DND-41 (cell line): Measurements from ENCODE around the gene PRODH2.

Experiments used
- ATAC-seq: fragments of 200-7000 bp; cut with Tn5 transposase; 3 replicates; pipeline ENCODE4 v1.9.1; 2021; ENCODE audit warnings: low read depth; ENCODE audit not compliant: insufficient read depth
- DNase-seq: peaks from one replicate; pipeline ENCODE4 v3.0.0-alpha.2; 2020
- H2AFZ ChIP-seq: 2 replicates; pipeline ENCODE4 v1.6.0; 2012; ENCODE audit warnings: low read depth, low read length
- H3K27ac ChIP-seq: 2 replicates; pipeline ENCODE4 v1.5.1; 2012; ENCODE audit warnings: low read length, inconsistent platforms
- H3K27me3 ChIP-seq: fragments of 200-600 bp; sonication (generic); 2 replicates; pipeline ENCODE4 v1.6.0; 2012; ENCODE audit warnings: low read length, mild to moderate bottlenecking, inconsistent platforms; ENCODE audit not compliant: insufficient read depth, poor library complexity
- H3K36me3 ChIP-seq: 2 replicates; pipeline ENCODE4 v1.5.1; 2012; ENCODE audit warnings: low read length, inconsistent platforms; ENCODE audit not compliant: insufficient read depth
- H3K4me1 ChIP-seq: 2 replicates; pipeline ENCODE4 v1.5.1; 2012; ENCODE audit warnings: mild to moderate bottlenecking, low read length; ENCODE audit not compliant: insufficient read depth
- H3K4me2 ChIP-seq: 2 replicates; pipeline ENCODE4 v1.6.0; 2012; ENCODE audit warnings: mild to moderate bottlenecking, moderate library complexity, low read length, inconsistent platforms; ENCODE audit not compliant: insufficient read depth
- H3K4me3 ChIP-seq, 2 experiments: fragments of 200-600 bp in 1 of 2; shearing (Covaris generic) in 1 of 2; 2 replicates each; pipeline ENCODE4 v1.5.1; 2012 to 2016; ENCODE audit warnings: inconsistent platforms in 2 of 2, low read length in 2 of 2, mild to moderate bottlenecking in 2 of 2, low read depth in 1 of 2, moderate library complexity in 1 of 2
- H3K79me2 ChIP-seq: 2 replicates; pipeline ENCODE4 v1.6.0; 2012; ENCODE audit warnings: low read length, inconsistent platforms; ENCODE audit not compliant: insufficient read depth
- H3K9ac ChIP-seq: 2 replicates; pipeline ENCODE4 v1.6.0; 2012; ENCODE audit warnings: low read depth, mild to moderate bottlenecking, inconsistent platforms, low read length, moderate library complexity
- H3K9me3 ChIP-seq: 2 replicates; pipeline ENCODE4 v1.5.1; 2012; ENCODE audit warnings: low read length, moderate library complexity, mild to moderate bottlenecking, inconsistent platforms; ENCODE audit not compliant: insufficient read depth, severe bottlenecking
- H4K20me1 ChIP-seq: 2 replicates; pipeline ENCODE4 v1.6.0; 2012; ENCODE audit warnings: low read length; ENCODE audit not compliant: insufficient read depth
- EZH2 ChIP-seq: IDR thresholded peaks from 3 replicates; pipeline ENCODE4 v1.6.1; 2012; ENCODE audit warnings: borderline replicate concordance, low read depth, mild to moderate bottlenecking, moderate library complexity, low read length, inconsistent platforms; ENCODE audit not compliant: severe bottlenecking
- TF ChIP-seq, protein P1 (sequence below): IDR thresholded peaks from 2 replicates; pipeline ENCODE4 v1.5.1; 2012; ENCODE audit warnings: borderline replicate concordance, low read length, moderate library complexity, mild to moderate bottlenecking; ENCODE audit not compliant: poor library complexity, severe bottlenecking; ENCODE audit errors: extremely low read depth

PRODH2 gene

DNA sequence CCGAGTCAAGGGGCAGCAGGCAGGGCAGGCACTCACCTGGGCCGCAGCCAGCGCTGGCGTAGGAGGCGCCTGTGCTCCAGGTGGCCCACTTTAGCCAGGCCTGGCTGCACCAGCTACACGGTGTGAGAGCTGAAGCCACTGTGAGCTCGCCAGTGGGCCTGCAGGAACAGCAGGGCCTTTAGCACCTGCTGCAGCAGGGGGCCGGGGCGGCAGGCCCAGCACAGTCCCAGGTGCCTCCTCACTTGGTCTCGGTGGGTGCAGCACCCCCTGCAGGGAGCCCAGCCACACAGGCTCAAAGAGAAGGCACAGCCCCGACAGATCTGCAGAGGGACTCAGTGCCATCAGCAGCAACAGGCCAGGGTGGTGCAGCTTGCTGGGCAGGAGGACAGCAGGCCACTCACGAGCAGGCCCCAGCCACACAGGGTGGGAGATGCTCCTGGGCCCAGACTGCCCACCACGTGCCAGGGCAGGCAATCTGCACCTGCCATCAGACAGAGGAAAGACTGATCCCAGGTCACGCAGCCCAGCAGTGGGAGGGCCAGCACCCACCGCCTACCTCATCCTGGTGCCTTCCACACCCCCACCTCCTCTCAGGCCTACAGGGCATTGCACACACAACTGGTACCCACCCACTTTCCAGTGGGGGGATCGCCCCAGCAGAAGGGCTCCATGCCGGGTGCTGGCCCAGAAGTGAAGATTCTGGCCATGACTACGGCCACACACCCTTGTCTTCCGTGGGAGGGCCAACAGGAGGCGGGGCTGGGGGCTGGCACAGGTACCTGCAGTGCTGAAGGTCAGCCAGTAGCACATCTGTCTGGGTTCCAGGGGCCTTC is 21.4 kb downstream of the PRODH2 start:
- TF ChIP-seq EZH2: no peak
- TF ChIP-seq, protein P1, sequence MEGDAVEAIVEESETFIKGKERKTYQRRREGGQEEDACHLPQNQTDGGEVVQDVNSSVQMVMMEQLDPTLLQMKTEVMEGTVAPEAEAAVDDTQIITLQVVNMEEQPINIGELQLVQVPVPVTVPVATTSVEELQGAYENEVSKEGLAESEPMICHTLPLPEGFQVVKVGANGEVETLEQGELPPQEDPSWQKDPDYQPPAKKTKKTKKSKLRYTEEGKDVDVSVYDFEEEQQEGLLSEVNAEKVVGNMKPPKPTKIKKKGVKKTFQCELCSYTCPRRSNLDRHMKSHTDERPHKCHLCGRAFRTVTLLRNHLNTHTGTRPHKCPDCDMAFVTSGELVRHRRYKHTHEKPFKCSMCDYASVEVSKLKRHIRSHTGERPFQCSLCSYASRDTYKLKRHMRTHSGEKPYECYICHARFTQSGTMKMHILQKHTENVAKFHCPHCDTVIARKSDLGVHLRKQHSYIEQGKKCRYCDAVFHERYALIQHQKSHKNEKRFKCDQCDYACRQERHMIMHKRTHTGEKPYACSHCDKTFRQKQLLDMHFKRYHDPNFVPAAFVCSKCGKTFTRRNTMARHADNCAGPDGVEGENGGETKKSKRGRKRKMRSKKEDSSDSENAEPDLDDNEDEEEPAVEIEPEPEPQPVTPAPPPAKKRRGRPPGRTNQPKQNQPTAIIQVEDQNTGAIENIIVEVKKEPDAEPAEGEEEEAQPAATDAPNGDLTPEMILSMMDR: peak; percentile 54
- Histone ChIP-seq H3K4me1 (no peaks in the 10 kb centered on the region), H3K4me3 (no peak overlapping the region), H3K79me2 (no peaks in the 10 kb centered on the region), H3K27ac (no peak overlapping the region), H3K36me3 (peaks cover 6% of the 10 kb centered on the region; the same call in 1 of the 2 replicates), H4K20me1 (peaks cover 4% of the 10 kb centered on the region), H3K27me3 (no peaks in the 10 kb centered on the region), H3K9ac (no peak overlapping the region), H3K9me3 (no peaks in the 10 kb centered on the region), H2AFZ (no peak overlapping the region), H3K4me2 (no peak overlapping the region)
- ATAC-seq: peak; percentile 65
- DNase-seq: peak; percentile 31

DNA sequence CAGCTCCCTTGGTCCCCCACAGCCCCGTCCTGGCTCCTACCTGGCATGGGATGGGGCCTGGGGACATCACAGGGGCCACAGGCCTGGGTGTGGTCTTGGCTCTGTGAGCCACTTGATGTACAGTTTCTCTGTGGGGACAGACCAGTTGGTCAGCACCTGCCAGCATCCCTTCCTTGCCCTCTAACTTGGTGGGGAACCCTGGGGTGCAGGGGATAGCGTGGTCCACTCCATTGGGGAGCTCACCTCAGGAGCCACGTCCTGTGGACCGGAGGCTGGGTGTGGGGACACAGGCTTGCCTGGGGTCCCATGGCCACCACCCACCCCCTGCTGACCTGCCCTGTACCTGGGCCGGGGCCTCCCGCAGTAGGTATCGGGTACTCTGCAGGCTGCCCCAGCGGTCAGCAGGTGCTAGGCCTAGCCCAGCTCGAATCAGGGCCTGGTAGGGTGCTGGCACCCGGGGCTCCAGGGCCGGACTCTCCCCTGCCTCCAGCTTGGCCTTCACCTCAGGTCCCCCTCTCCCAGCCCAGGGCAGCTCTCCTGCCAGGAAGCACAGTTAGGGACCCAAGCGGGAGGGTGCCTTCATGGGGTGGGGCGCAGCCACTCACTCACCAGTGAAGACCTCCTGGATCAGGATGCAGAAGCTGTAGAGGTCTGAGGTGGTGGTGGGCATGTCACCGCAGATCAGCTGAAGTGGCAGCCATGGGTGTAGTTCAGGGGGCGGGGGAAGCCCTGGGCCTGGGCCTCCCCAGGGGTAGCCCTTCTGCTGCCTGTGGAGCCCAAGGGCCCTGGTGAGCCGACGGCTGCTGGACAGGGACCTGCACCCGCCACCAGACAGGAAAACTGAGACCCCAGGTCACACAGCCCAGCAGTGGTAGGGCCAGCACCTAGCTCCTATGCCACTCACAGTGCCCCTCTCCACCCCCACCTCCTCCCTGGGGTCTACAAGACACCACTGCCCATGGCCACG is 22.4 kb downstream of the PRODH2 start:
- H3K4me3 ChIP-seq: no peak overlapping the region
- no peak overlapping the region for H3K9ac ChIP-seq
- no peaks in the 10 kb centered on the region for H3K27me3 ChIP-seq
- H3K27ac ChIP-seq: no peak overlapping the region
- H3K36me3 ChIP-seq: peaks cover 13% of the 10 kb centered on the region
- no peaks in the 10 kb centered on the region for H3K9me3 ChIP-seq
- DNase-seq: no peak
- H4K20me1 ChIP-seq: peaks cover 4% of the 10 kb centered on the region
- H3K4me1 ChIP-seq: no peaks in the 10 kb centered on the region
- no peaks in the 10 kb centered on the region for H3K79me2 ChIP-seq
- TF ChIP-seq, protein P1: no peak
- TF ChIP-seq EZH2: no peak
- peak; percentile 12; the same call in 1 of the 3 replicates for ATAC-seq
- no peak overlapping the region for H3K4me2 ChIP-seq
- H2AFZ ChIP-seq: no peak overlapping the region

DNA sequence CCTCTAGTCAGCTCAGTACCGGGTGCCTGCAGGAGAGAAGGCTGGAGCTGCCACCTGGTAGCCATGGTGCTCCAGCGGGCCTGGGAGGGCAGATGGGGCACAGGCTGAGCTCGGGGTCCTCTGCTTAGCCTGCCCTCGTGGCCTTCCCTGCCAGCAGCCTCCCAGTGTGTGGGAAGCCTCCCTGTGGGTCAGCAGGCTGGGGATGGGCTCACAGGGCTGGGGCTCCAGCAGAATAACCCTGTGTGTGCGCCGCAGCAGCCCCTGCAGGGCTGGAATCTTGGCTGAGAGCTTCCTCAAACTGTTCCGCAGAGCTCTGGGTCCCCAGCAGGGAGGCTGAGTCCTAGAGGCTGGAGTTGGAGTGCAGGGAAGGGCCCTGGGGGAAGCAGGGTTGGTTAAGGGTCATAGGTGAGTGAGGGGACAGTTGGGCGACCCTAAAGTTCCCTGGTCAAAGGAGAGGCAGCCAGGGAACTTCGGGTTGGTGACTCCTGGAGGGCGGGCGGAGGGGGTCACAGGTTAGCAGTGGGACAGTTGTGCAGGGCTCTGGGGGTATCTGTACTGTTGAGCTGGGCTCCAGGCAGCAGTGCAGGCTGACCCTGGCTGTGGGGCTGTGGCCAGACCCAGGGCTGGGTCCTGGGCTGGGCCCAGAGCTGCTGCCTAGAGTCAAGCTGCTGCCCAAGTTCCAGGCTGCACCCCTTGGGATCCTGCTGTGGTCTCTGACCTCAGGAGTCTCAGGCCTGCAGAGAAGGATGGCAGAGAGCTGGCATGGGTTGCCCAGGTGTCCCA is 23.3 kb downstream of the PRODH2 start:
- Histone ChIP-seq H3K9me3 (no peaks in the 10 kb centered on the region), H3K36me3 (peaks cover 20% of the 10 kb centered on the region), H2AFZ (no peak overlapping the region), H4K20me1 (peaks cover 4% of the 10 kb centered on the region), H3K4me3 (no peak overlapping the region), H3K4me2 (no peak overlapping the region), H3K79me2 (no peaks in the 10 kb centered on the region), H3K27me3 (no peaks in the 10 kb centered on the region), H3K27ac (no peak overlapping the region), H3K9ac (no peak overlapping the region), H3K4me1 (no peaks in the 10 kb centered on the region)
- 0 out of 3 replicates have a peak, but pooled peaks have one; percentile 4 for ATAC-seq
- no peak for TF ChIP-seq EZH2
- TF ChIP-seq, protein P1: no peak
- DNase-seq: no peak
